K562 (cell line): ENCODE data around the gene ACP4. TPM values are rescaled to one million over a fixed set of nuclear protein-coding genes. Genes with fewer than 3 reads are reported as not detected.

Experiments used
- EHMT2 ChIP-seq: fragments of 450-650 bp; IDR thresholded peaks from 2 replicates; pipeline ENCODE4 v1.6.1; 2018; ENCODE audit warnings: antibody characterized with exemption
- HMGN3 ChIP-seq: IDR thresholded peaks from 2 replicates; pipeline ENCODE4 v1.6.1; 2011; ENCODE audit warnings: borderline replicate concordance, low read depth, mild to moderate bottlenecking, mixed read lengths, low read length; ENCODE audit not compliant: insufficient read length; ENCODE audit errors: extremely low read depth
- MEF2A ChIP-seq: IDR thresholded peaks from 2 replicates; pipeline ENCODE4 v1.6.1; 2011; ENCODE audit warnings: low read depth, mild to moderate bottlenecking, low read length, moderate library complexity; ENCODE audit not compliant: control insufficient read depth
- NUFIP1 ChIP-seq: fragments of 450-650 bp; IDR thresholded peaks from 2 replicates; pipeline ENCODE4 v1.6.1; 2018; ENCODE audit not compliant: partially characterized antibody
- SAP30 ChIP-seq: fragments of 200-600 bp; sonication (generic); IDR thresholded peaks from 2 replicates; pipeline ENCODE4 v1.6.1; 2012; ENCODE audit warnings: borderline replicate concordance, low read depth, mild to moderate bottlenecking, moderate library complexity, low read length, control low read depth, inconsistent platforms; ENCODE audit not compliant: insufficient read depth, poor library complexity, severe bottlenecking
- SMARCA5 ChIP-seq: fragments of 450-650 bp; IDR thresholded peaks from 2 replicates; pipeline ENCODE4 v1.6.1; 2016
- STAT5A ChIP-seq: IDR thresholded peaks from 2 replicates; pipeline ENCODE4 v1.6.1; 2012; ENCODE audit warnings: low read length, inconsistent platforms, borderline replicate concordance
- TARDBP ChIP-seq: fragments of 450-650 bp; IDR thresholded peaks from 2 replicates; pipeline ENCODE4 v1.6.1; 2016
- TEAD2 ChIP-seq: fragments of 450-650 bp; IDR thresholded peaks from 2 replicates; pipeline ENCODE4 v1.6.1; 2016; ENCODE audit warnings: missing genetic modification characterization, control low read depth, missing compliant biosample characterization
- TRIM28 ChIP-seq: fragments of 450-650 bp; IDR thresholded peaks from 2 replicates; pipeline ENCODE4 v1.6.1; 2017
- ZNF24 ChIP-seq: fragments of 450-650 bp; IDR thresholded peaks from 2 replicates; pipeline ENCODE4 v1.6.1; 2016
- ZNF584 ChIP-seq: fragments of 200-800 bp; sonication (Bioruptor generic); IDR thresholded peaks from 2 replicates; pipeline ENCODE4 v1.6.1; 2016; ENCODE audit warnings: low read depth, mild to moderate bottlenecking, missing genetic modification characterization, missing compliant biosample characterization
- ZNF830 ChIP-seq: fragments of 250-450 bp; sonication (Bioruptor Pico); IDR thresholded peaks from 2 replicates; pipeline ENCODE4 v1.5.0; 2021; ENCODE audit warnings: mild to moderate bottlenecking
- polyA plus RNA-seq, 8 experiments: library from polyadenylated mRNA; depleted of rRNA in 4 of 8; stranded (reverse) in 5 of 8; unstranded in 3 of 8; fragments of >200 nt; fragmentation: Nextera tagmentation in 2 of 8; fragmentation: Illumina TruSeq in 1 of 8; extraction: Ambion mirVana in 2 of 8; extraction: Trizol in 1 of 8; gene quantifications; 2 replicates each; pipeline versions ENCODE4 v1.2.1 to v1.2.3, GENCODE V29; 2011 to 2014; ENCODE audit warnings: inconsistent platforms in 1 of 8, missing spikeins in 1 of 8
- total RNA-seq, 7 experiments: library from RNA; depleted of rRNA in 6 of 7; stranded (reverse); fragments of >200 nt in 6 of 7; fragmentation: Illumina TruSeq in 2 of 7; extraction: Trizol in 2 of 7; gene quantifications; 2 replicates each; pipeline versions ENCODE4 v1.2.1 to v1.2.3, GENCODE V29; 2011 to 2021; ENCODE audit warnings: low replicate concordance in 1 of 7
- TF ChIP-seq, protein P1 (sequence below): IDR thresholded peaks from 3 replicates; pipeline ENCODE4 v1.6.1; 2011; ENCODE audit warnings: borderline replicate concordance, mild to moderate bottlenecking; ENCODE audit not compliant: insufficient read length, insufficient read depth
- TF ChIP-seq, protein P2 (sequence below): fragments of 250-450 bp; sonication (Bioruptor Pico); IDR thresholded peaks from 2 replicates; pipeline ENCODE4 v1.4.0; 2020; ENCODE audit warnings: mild to moderate bottlenecking
- TF ChIP-seq, protein P3 (sequence below): fragments of 250-450 bp; sonication (Bioruptor Pico); IDR thresholded peaks from 2 replicates; pipeline ENCODE4 v1.8.0; 2022; ENCODE audit warnings: moderate library complexity, mild to moderate bottlenecking, inconsistent platforms
- TF ChIP-seq, protein P4 (sequence below): fragments of 250-450 bp; sonication (Bioruptor Pico); IDR thresholded peaks from 2 replicates; pipeline ENCODE4 v1.8.0; 2021; ENCODE audit warnings: moderate library complexity, mild to moderate bottlenecking, inconsistent platforms
- TF ChIP-seq, protein P5 (sequence below): IDR thresholded peaks from 2 replicates; pipeline ENCODE4 v1.6.1; 2012; ENCODE audit warnings: low read depth, low read length, improper control_type of control experiment, borderline replicate concordance
- TF ChIP-seq, protein P6 (sequence below): fragments of 200-800 bp; sonication (Bioruptor generic); IDR thresholded peaks from 2 replicates; pipeline ENCODE4 v1.6.1; 2017; ENCODE audit warnings: missing genetic modification characterization, missing compliant biosample characterization

The ACP4 gene
- total and polyA plus RNA-seq, 9 of the 15 experiments (the other 6 are each of a cell fraction or from before 2014, with no cell fraction given), result not detected

DNA sequence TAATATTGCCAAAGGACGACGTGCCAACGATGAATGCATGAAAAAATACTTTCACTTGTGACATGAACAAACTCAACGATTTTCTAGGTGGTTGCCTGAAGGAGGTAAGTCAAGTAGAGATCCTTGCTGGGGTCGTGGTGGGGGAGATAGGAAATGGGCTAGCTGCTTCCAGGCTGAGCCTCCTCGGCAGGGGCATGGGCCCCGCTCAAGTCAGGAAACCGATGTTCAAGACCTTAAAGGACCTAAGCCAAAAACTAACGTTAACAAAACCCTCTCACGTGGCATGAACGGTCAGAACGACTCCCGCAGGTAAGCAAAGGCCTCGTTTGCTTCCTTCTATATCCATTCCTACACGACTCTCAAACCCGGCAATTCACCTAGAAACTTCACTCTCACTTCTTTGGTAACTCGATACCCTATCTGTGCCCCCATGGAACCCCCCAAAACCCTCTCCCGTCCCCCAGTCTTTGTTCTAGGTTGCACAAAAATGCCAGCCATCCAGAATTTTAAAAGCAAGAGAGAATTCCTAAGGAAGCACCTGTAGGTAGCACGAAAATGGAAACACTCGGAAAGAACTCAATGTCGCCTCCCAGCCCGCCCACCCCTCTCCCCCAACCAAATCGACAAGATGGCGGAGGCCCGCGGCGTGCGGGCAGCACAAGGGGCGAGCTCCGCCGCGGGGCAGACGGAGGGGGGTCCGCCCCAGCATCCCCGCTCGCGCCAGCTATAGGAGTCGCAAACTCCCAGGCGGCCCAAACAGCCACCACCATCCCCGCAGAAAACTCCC, 13.6 kb downstream of the ACP4 start (continued):
- TF ChIP-seq, protein P1, sequence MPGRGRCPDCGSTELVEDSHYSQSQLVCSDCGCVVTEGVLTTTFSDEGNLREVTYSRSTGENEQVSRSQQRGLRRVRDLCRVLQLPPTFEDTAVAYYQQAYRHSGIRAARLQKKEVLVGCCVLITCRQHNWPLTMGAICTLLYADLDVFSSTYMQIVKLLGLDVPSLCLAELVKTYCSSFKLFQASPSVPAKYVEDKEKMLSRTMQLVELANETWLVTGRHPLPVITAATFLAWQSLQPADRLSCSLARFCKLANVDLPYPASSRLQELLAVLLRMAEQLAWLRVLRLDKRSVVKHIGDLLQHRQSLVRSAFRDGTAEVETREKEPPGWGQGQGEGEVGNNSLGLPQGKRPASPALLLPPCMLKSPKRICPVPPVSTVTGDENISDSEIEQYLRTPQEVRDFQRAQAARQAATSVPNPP, result no peak
- no peak for TF ChIP-seq NUFIP1
- no peak for TF ChIP-seq TARDBP
- TF ChIP-seq HMGN3, result no peak
- TF ChIP-seq, protein P2, sequence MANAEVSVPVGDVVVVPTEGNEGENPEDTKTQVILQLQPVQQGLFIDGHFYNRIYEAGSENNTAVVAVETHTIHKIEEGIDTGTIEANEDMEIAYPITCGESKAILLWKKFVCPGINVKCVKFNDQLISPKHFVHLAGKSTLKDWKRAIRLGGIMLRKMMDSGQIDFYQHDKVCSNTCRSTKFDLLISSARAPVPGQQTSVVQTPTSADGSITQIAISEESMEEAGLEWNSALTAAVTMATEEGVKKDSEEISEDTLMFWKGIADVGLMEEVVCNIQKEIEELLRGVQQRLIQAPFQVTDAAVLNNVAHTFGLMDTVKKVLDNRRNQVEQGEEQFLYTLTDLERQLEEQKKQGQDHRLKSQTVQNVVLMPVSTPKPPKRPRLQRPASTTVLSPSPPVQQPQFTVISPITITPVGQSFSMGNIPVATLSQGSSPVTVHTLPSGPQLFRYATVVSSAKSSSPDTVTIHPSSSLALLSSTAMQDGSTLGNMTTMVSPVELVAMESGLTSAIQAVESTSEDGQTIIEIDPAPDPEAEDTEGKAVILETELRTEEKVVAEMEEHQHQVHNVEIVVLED, result no peak
- TF ChIP-seq, protein P3, sequence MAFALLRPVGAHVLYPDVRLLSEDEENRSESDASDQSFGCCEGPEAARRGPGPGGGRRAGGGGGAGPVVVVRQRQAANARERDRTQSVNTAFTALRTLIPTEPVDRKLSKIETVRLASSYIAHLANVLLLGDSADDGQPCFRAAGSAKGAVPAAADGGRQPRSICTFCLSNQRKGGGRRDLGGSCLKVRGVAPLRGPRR, result no peak
- no peak for TF ChIP-seq SAP30
- no peak for TF ChIP-seq MEF2A
- TF ChIP-seq ZNF24, result no peak
- TF ChIP-seq, protein P4, sequence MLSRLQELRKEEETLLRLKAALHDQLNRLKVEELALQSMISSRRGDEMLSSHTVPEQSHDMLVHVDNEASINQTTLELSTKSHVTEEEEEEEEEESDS (CRISPR knock-in tag), result no peak
- TF ChIP-seq EHMT2, result no peak
- no peak for TF ChIP-seq ZNF830 (CRISPR knock-in tag)
- no peak for TF ChIP-seq STAT5A
- TF ChIP-seq SMARCA5, result no peak
- TF ChIP-seq, protein P5, sequence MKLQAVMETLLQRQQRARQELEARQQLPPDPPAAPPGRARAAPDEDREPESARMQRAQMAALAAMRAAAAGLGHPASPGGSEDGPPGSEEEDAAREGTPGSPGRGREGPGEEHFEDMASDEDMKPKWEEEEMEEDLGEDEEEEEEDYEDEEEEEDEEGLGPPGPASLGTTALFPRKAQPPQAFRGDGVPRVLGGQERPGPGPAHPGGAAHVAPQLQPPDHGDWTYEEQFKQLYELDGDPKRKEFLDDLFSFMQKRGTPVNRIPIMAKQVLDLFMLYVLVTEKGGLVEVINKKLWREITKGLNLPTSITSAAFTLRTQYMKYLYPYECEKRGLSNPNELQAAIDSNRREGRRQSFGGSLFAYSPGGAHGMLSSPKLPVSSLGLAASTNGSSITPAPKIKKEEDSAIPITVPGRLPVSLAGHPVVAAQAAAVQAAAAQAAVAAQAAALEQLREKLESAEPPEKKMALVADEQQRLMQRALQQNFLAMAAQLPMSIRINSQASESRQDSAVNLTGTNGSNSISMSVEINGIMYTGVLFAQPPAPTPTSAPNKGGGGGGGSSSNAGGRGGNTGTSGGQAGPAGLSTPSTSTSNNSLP, result no peak
- TF ChIP-seq TEAD2 (tag), result no peak
- 0 out of 2 replicates have a peak, but pooled peaks have one; percentile 49 for TF ChIP-seq ZNF584 (CRISPR knock-in tag)
- TF ChIP-seq TRIM28, result no peak
- TF ChIP-seq, protein P6, sequence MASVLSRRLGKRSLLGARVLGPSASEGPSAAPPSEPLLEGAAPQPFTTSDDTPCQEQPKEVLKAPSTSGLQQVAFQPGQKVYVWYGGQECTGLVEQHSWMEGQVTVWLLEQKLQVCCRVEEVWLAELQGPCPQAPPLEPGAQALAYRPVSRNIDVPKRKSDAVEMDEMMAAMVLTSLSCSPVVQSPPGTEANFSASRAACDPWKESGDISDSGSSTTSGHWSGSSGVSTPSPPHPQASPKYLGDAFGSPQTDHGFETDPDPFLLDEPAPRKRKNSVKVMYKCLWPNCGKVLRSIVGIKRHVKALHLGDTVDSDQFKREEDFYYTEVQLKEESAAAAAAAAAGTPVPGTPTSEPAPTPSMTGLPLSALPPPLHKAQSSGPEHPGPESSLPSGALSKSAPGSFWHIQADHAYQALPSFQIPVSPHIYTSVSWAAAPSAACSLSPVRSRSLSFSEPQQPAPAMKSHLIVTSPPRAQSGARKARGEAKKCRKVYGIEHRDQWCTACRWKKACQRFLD (CRISPR knock-in tag), result no peak
